ENCODE measurements around the gene PDLIM1. TPM values are rescaled to one million over a fixed set of nuclear protein-coding genes. Genes with fewer than 3 reads are reported as not detected.
A peak's percentile ranks its signal among the peaks of the same experiment; 100 is the strongest.

PDLIM1 gene
- total RNA-seq, 1 experiment from 2014 or later: 115 TPM

- H3K4me3 Mint-ChIP-seq: peak overlapping the region in 1 of 2 experiments; percentile 47; a peak in 1 of 5 replicates
- Histone ChIP-seq H3K9ac (ENCODE audit: extremely low read depth, insufficient read length, low read length) (no peak overlapping the region), H2AK5ac (ENCODE audit: insufficient read length, low read length) (no peak overlapping the region), H3K23me2 (ENCODE audit: insufficient read length, low read depth, low read length, poor library complexity, severe bottlenecking) (no peaks in the 10 kb centered on the region), H2BK5ac (ENCODE audit: insufficient read length, low read length) (no peak overlapping the region), H3K14ac (ENCODE audit: insufficient read depth, low read length) (no peak overlapping the region), H3K56ac (ENCODE audit: insufficient read length, low read depth, low read length) (no peak overlapping the region), H3K4me1 (ENCODE audit: insufficient read depth, low read length) (peaks cover 6% of the 10 kb centered on the region; the same call in 1 of the 2 replicates), H3K27me3 (ENCODE audit: insufficient read depth, low read length) (no peaks in the 10 kb centered on the region), H3K9me3 (ENCODE audit: control insufficient read depth, low read depth, low read length) (no peaks in the 10 kb centered on the region), H2BK120ac (ENCODE audit: low read depth, low read length, poor library complexity, severe bottlenecking) (no peak overlapping the region), H3K79me2 (ENCODE audit: insufficient read depth, low read length) (no peaks in the 10 kb centered on the region), H3K79me1 (ENCODE audit: insufficient read depth, low read depth, low read length, poor library complexity, severe bottlenecking) (no peaks in the 10 kb centered on the region), H3K23ac (ENCODE audit: insufficient read length, low read depth, low read length) (no peak overlapping the region), H3T11ph (ENCODE audit: low read length) (no peak overlapping the region), H4K5ac (ENCODE audit: insufficient read length, low read depth, low read length) (no peak overlapping the region), H2AFZ (ENCODE audit: low read length) (no peak overlapping the region), H2BK12ac (ENCODE audit: insufficient read length, low read depth, low read length) (no peak overlapping the region), H3K4me2 (ENCODE audit: insufficient read depth, insufficient read length, low read length) (no peak overlapping the region), H3K4ac (ENCODE audit: low read depth, low read length) (no peak overlapping the region), H4K20me1 (ENCODE audit: control insufficient read depth, insufficient read depth, insufficient read length) (no peaks in the 10 kb centered on the region), H4K91ac (ENCODE audit: insufficient read length, low read depth, low read length) (no peak overlapping the region), H3K18ac (ENCODE audit: insufficient read length, low read depth, low read length) (no peak overlapping the region), H4K8ac (replicated peaks; ENCODE audit: insufficient read length, low read depth, low read length) (no peak overlapping the region), H3K27ac (ENCODE audit: insufficient read length, low read depth, low read length) (no peak overlapping the region), H2BK20ac (ENCODE audit: low read depth, low read length, poor library complexity, severe bottlenecking) (no peak overlapping the region), H2BK15ac (ENCODE audit: low read depth, low read length) (no peak overlapping the region)
- no peak for TF ChIP-seq CTCF (conservative IDR thresholded peaks at IDR 0.05)
- peaks cover 24 to 31% of the 10 kb centered on the region in 2 experiments for H3K4me1 Mint-ChIP-seq
- H3K36me3 Mint-ChIP-seq (ENCODE audit: insufficient read depth in 1 of 3, low read depth in 3 of 3): peaks cover 0 to 5% (median 5%) of the 10 kb centered on the region in 3 experiments; a peak in 5 of 7 replicates
- peak overlapping the region; percentile 1 to 72 (median 65); a peak in 3 of 7 replicates for H3K27ac Mint-ChIP-seq
- H3K9me3 Mint-ChIP-seq: peaks cover 0 to 3% of the 10 kb centered on the region in 2 experiments; a peak in 4 of 5 replicates
- WGBS (ENCODE audit: extremely low coverage, insufficient read length, low lambda C conversion rate): no CpG with 5 or more reads among the region's 3 CpGs
- no peaks in the 10 kb centered on the region for H3K27me3 Mint-ChIP-seq (ENCODE audit: low read depth)
- peak; percentile 64 for DNase-seq
Observed at GRCh38 chr10:95196046-95196445, 94.8 kb downstream of the PDLIM1 start.
